Ovary (tissue), 9 donors: ENCODE data around the gene PDIA6. TPM values are rescaled to one million over a fixed set of nuclear protein-coding genes. Genes with fewer than 3 reads are reported as not detected.

Experiments
- DNase-seq, 5 donors: peaks; one replicate each; pipeline ENCODE4 v3.0.0-alpha.2; 2019 to 2020
- H3K27ac ChIP-seq, 2 donors: fragments of 200-600 bp; one replicate each; pipeline versions ENCODE4 v1.5.1 to v1.8.0; 2019 to 2022
- H3K27me3 ChIP-seq: fragments of 200-600 bp; one replicate; pipeline ENCODE4 v1.8.0; 2022
- H3K36me3 ChIP-seq: fragments of 200-600 bp; sonication (generic); one replicate; pipeline ENCODE4 v1.5.1; 2019
- H3K4me1 ChIP-seq: one replicate; pipeline ENCODE4 v1.8.1; 2013; ENCODE audit warnings: mild to moderate bottlenecking, moderate library complexity; ENCODE audit not compliant: insufficient read depth
- H3K4me3 ChIP-seq: fragments of 200-600 bp; sonication (generic); one replicate; pipeline ENCODE4 v1.5.1; 2017
- H3K9me3 ChIP-seq, 2 donors: fragments of 200-600 bp in 1 of 2; sonication (generic) in 1 of 2; one replicate each; pipeline versions ENCODE4 v1.5.1 to v1.8.1; 2013 to 2019; ENCODE audit warnings: mild to moderate bottlenecking in 1 of 2, moderate library complexity in 1 of 2
- EP300 ChIP-seq: sonication (generic); formaldehyde crosslinking; IDR thresholded peaks from one replicate; pipeline ENCODE4 v1.6.1; 2017; ENCODE audit warnings: antibody characterized with exemption
- POLR2A ChIP-seq: fragments of 450-650 bp; IDR thresholded peaks from one replicate; pipeline ENCODE4 v1.6.1; 2017; ENCODE audit warnings: antibody characterized with exemption, mild to moderate bottlenecking, moderate library complexity
- WGBS, 3 donors: extraction: QIAGEN DNeasy Blood & Tissue Kit in 1 of 3; methylation state at CpG; one replicate each; pipeline versions ENCODE4 v1.1.5 to v1.1.7; 2013 to 2017; 5-methylcytosine and 5-hydroxymethylcytosine counted together
- intact Hi-C, 4 donors: fragments of 100-400 bp; cut with DNase I; formaldehyde crosslinking; loops; one replicate each; pipeline versions ENCODE4 v1.11.0 to v1.15.1; 2022 to 2023
- polyA plus RNA-seq, 2 donors: library from polyadenylated mRNA; stranded (reverse); fragments of 200-250 nt in 1 of 2; fragments of 350-450 nt in 1 of 2; fragmentation: Illumina TruSeq in 1 of 2; extraction: RNeasy Lipid Tissue Mini Kit (QIAGEN cat#74804) in 1 of 2; gene quantifications; one replicate each; pipeline ENCODE4 v1.2.3, GENCODE V29; 2013 to 2014
- total RNA-seq, 7 donors: library from RNA; depleted of rRNA in 2 of 7; stranded (reverse); fragments of >200 nt in 2 of 7; fragmentation: NEBNext Ultra II Directional in 3 of 7; extraction: Animal tissue kit (Norgen Biotek cat#: 25700) in 3 of 7; gene quantifications; one replicate each; pipeline versions ENCODE4 v1.1.0 to v1.2.4, GENCODE V29; 2016 to 2023
- TF ChIP-seq, protein P1 (sequence below), 3 donors: fragments of 450-650 bp in 2 of 3; fragments of 200-600 bp in 1 of 3; IDR thresholded peaks; one replicate each; pipeline versions ENCODE4 v1.5.1 to v1.8.0; 2016 to 2022; ENCODE audit warnings: antibody characterized with exemption in 3 of 3, mild to moderate bottlenecking in 1 of 3
- donor health status: DM: no; HTN: no; CAD: no; lungs with moderate emphysema.
- donor health status: DM: no; HTN: no; CAD: no.
- donor health status: Bipolar disorder and iron deficiency.
- donor health status: DM: yes; HTN: yes; CAD: no.
- donor health status: DM: no; HTN: no; CAD: no.
- donor health status: DM: yes; HTN: yes; CAD: no.

Gene PDIA6
- total and polyA plus RNA-seq, 9 donors: 60.6 to 220 (median 109) TPM

GRCh38 chr2:10790228-10790973 is 22.2 kb downstream of the PDIA6 start:
- intact Hi-C loops: no loop called here
- Histone ChIP-seq H3K27me3 (no peaks in the 10 kb centered on the region), H3K27ac (no peak overlapping the region), H3K4me3 (no peak overlapping the region), H3K36me3 (no peaks in the 10 kb centered on the region), H3K4me1 (no peaks in the 10 kb centered on the region), H3K9me3 (no peaks in the 10 kb centered on the region)
- no peak for TF ChIP-seq EP300
- TF ChIP-seq, protein P1, sequence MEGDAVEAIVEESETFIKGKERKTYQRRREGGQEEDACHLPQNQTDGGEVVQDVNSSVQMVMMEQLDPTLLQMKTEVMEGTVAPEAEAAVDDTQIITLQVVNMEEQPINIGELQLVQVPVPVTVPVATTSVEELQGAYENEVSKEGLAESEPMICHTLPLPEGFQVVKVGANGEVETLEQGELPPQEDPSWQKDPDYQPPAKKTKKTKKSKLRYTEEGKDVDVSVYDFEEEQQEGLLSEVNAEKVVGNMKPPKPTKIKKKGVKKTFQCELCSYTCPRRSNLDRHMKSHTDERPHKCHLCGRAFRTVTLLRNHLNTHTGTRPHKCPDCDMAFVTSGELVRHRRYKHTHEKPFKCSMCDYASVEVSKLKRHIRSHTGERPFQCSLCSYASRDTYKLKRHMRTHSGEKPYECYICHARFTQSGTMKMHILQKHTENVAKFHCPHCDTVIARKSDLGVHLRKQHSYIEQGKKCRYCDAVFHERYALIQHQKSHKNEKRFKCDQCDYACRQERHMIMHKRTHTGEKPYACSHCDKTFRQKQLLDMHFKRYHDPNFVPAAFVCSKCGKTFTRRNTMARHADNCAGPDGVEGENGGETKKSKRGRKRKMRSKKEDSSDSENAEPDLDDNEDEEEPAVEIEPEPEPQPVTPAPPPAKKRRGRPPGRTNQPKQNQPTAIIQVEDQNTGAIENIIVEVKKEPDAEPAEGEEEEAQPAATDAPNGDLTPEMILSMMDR (IDR thresholded peaks at IDR 0.05): no peak
- no peak for TF ChIP-seq POLR2A
- no peak for DNase-seq
- WGBS, 3 donors: 86 to 92% (median 90%) methylated on average over 6 of the region's 6 CpGs

DNA sequence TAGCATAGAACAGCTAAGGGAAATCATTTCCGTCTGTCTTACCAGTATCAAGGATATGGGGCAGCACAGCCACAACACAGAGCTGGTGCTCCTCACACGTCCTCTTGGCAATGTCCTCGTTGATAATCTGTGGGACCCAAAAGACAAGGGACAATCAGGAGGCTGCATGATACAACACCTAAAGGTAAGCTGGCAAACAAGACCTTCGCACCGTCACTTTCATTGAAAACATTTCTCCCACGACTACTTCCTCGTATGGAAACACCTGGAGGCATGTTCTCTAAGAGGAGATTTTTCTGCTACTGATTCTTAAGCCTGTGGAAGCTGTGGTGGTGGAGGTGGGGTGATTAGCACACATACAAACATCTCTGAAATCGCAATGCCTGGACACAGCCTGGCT is 23.7 kb downstream of the PDIA6 start:
- no peaks in the 10 kb centered on the region for H3K36me3 ChIP-seq
- H3K9me3 ChIP-seq: no peaks in the 10 kb centered on the region
- intact Hi-C loops: no loop called here
- H3K4me1 ChIP-seq: no peaks in the 10 kb centered on the region
- TF ChIP-seq EP300: no peak
- TF ChIP-seq, protein P1 (IDR thresholded peaks at IDR 0.05): no peak
- no peak for TF ChIP-seq POLR2A
- no peaks in the 10 kb centered on the region for H3K27me3 ChIP-seq
- H3K4me3 ChIP-seq: no peak overlapping the region
- WGBS, 3 donors: 85 to 87% (median 86%) methylated on average over 8 of the region's 8 CpGs
- DNase-seq: no peak
- no peak overlapping the region for H3K27ac ChIP-seq

DNA sequence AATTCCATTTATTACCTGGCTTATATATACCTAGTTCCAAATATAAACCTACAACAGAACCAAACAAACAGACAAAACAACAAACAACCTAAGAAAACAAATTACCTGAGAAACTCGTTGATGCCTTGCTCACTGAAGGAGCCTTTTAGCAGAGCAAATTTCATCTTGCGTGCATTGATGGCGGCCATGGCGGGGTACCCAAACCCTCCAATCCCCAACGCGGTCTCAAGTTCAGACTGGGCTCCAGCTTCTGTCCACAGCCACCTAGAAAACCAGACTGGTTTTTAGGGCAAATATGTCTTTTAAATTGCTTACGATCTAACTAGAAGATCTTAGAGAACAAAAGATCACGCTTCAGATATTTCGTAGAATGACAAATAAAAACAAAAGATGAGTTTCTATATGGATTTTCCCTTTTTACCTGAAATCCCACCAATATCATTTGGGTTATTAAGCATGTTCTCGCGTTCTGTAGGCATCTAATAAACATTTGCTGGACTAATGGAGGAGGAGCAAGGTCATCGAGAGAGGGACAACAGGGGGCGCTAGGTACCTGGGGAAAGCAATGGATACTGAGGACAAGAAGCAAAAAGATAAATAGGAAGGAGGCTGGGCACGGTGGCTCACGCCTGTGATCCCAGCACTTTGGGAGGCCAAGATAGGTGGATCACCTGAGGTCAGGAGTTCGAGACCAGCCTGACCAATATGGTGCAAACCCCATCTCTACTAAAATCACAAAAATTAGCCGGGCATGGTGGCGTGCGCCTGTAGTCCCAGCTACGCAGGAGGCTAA is 25.2 kb downstream of the PDIA6 start:
- 86 to 90% (median 90%) methylated on average over 20 of the region's 20 CpGs for WGBS, 3 donors

GRCh38 chr2:10786240-10786982 is 26.2 kb downstream of the PDIA6 start:
- TF ChIP-seq POLR2A (no peak), EP300 (no peak)
- TF ChIP-seq, protein P1 (IDR thresholded peaks at IDR 0.05): no peak
- Histone ChIP-seq H3K4me1 (no peaks in the 10 kb centered on the region), H3K9me3 (no peaks in the 10 kb centered on the region), H3K4me3 (no peak overlapping the region), H3K27me3 (no peaks in the 10 kb centered on the region), H3K27ac (no peak overlapping the region), H3K36me3 (no peaks in the 10 kb centered on the region)
- WGBS, 3 donors: 88 to 91% (median 89%) methylated on average over 12 of the region's 12 CpGs
- DNase-seq: no peak
- intact Hi-C loops: no loop called here

More for the DNA sequence above, 25.2 kb downstream of the PDIA6 start:
- H3K9me3 ChIP-seq: no peaks in the 10 kb centered on the region
- H3K4me3 ChIP-seq: no peak overlapping the region
- TF ChIP-seq EP300 (no peak), POLR2A (no peak)
- TF ChIP-seq, protein P1 (IDR thresholded peaks at IDR 0.05): no peak
- H3K4me1 ChIP-seq: no peaks in the 10 kb centered on the region
- DNase-seq: no peak
- no peak overlapping the region for H3K27ac ChIP-seq
- H3K36me3 ChIP-seq: no peaks in the 10 kb centered on the region
- H3K27me3 ChIP-seq: no peaks in the 10 kb centered on the region
- intact Hi-C loops: no loop called here
